GM10266 (cell line): ENCODE results near the gene RGS19.

ENCODE experiments used
- DNase-seq: peaks from one replicate; pipeline ENCODE4 v3.0.0; 2012; ENCODE audit errors: extremely low spot score
- CTCF ChIP-seq: IDR thresholded peaks from 2 replicates; pipeline ENCODE4 v1.5.1; 2012; ENCODE audit warnings: mild to moderate bottlenecking, low read depth; ENCODE audit not compliant: control insufficient read depth, insufficient read depth; ENCODE audit errors: missing control alignments

Gene RGS19

DNA sequence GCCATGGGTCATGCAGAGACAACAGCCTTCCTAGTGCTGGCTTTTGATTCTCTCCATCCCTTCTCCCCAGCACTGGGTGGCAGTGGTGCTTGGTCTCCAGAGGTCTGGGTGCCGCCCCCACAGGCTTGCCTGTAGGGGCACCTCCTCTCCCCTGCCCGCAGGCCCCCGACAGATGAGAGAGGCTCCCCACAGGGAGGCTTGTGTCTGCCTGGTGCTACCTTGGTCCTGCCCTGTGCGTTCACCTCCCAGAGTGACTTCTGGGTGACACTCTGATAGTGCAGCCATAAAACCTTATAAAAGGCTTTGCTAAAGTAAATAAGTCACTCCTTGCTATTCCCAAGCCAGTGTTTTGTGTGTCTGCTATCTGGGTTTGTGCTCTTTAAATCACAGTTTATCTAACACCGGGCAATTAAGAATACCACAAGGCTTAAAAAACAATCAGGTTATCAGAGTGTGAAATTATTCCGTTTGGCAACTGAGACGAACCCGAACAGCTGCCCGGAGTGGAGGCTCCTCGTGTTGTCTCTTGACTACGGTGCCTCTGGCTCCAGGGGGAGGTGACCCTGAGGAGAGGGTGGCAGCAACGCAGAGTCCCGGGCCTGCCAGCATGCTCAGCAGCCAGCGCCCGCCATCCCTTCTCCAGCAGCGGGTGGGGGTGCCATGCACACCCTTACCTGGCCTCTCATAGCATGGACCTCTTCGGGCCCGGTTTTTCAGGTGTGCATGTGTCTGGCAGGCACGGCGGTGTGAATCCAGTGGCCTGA lies 48.8 kb downstream of the RGS19 start:
- DNase-seq: no peak
- TF ChIP-seq CTCF: no peak

GRCh38 chr20:64029293-64030117 lies 49.8 kb downstream of the RGS19 start:
- TF ChIP-seq CTCF: no peak
- no peak for DNase-seq

GRCh38 chr20:64027981-64028685 lies 51.2 kb downstream of the RGS19 start:
- no peak for TF ChIP-seq CTCF
- no peak for DNase-seq

GRCh38 chr20:64025826-64026412 lies 53.4 kb downstream of the RGS19 start:
- no peak for TF ChIP-seq CTCF
- no peak for DNase-seq

DNA sequence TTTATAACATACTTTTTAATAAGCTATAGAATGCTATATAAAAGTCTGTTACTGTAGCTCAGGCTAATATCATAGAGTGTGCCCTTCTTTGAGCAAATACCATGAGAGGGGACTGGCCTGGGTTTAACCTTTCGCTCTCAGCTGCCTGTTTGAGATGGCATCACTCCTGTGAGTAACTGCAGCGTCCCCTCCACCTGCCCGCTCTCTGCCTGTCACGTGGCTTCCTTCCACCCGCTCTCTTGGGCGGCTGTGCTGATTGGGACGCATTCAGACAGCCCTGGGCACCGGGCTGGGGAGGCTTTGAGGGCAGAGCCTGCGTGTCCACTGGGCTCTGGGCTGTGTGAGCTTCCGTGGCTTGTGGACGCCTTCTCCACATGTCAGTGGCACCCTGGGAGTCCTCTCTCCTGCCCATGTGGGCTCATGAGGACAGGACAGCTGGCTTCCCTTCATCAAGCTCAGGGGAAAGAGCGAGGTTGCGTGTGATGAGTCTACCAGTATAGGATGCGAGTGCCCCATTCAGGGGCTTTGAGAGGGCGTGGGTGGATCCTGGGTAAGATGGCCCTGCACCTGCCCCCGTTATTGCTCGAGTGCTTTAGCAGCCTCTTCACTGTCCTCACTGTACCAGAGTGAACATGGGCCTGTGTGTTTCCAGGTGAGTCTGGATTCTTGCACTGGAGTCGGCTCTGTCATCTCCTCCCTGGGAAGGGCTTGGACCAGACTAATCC lies 54.1 kb downstream of the RGS19 start:
- DNase-seq: no peak
- no peak for TF ChIP-seq CTCF

DNA sequence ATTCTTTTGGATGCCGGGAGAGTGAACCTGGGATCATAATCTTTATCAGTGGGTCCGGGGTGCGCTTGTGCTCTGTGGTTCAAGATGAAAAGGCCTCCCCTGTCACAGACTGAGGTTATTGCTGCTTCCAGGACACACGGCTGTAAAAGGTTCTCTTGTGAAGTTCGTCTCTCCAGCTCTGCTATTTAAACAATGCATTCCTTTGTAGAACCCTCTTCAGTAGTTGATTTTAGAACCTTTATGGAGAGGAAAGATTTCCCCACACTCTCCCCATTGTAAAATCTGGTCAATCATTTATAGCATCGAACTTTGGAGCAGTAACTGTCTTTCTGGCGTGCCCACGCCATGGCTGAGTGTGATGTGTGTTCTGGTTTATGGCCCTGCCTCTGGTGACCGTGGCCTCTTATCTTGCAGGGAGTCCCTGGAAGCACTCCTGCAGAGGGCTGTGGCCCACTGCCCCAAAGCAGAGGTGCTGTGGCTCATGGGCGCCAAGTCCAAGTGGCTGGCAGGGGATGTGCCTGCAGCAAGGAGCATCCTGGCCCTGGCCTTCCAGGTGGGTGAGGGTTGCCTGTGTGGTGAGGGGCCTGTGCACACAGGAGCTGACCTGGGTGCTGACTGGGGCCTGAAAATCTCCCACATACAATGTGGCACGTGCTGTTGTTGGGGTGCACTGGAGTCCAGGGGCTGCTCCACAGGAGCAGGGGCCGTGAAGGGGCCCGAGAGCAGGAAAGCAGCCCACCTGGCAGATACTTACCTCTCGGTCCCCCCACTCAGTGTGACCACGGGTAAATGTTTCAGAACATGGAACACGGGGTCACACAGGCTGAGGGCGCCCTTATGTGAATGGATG lies 55.0 kb downstream of the RGS19 start:
- no peak for DNase-seq
- TF ChIP-seq CTCF: no peak
